ENCODE data around the gene FEM1B.

GRCh38 chr15:68268405-68268804 is 9.1 kb upstream of the FEM1B start:
- TF ChIP-seq CTCF (IDR thresholded peaks at IDR 0.05) (no peak), POLR2A (IDR thresholded peaks at IDR 0.05; ENCODE audit: low read depth) (no peak), POLR2AphosphoS5 (IDR thresholded peaks at IDR 0.05) (no peak)

Data from esophagus muscularis mucosa (tissue), 3 donors.